Measurements from ENCODE around the gene JTB.

The JTB gene

DNA sequence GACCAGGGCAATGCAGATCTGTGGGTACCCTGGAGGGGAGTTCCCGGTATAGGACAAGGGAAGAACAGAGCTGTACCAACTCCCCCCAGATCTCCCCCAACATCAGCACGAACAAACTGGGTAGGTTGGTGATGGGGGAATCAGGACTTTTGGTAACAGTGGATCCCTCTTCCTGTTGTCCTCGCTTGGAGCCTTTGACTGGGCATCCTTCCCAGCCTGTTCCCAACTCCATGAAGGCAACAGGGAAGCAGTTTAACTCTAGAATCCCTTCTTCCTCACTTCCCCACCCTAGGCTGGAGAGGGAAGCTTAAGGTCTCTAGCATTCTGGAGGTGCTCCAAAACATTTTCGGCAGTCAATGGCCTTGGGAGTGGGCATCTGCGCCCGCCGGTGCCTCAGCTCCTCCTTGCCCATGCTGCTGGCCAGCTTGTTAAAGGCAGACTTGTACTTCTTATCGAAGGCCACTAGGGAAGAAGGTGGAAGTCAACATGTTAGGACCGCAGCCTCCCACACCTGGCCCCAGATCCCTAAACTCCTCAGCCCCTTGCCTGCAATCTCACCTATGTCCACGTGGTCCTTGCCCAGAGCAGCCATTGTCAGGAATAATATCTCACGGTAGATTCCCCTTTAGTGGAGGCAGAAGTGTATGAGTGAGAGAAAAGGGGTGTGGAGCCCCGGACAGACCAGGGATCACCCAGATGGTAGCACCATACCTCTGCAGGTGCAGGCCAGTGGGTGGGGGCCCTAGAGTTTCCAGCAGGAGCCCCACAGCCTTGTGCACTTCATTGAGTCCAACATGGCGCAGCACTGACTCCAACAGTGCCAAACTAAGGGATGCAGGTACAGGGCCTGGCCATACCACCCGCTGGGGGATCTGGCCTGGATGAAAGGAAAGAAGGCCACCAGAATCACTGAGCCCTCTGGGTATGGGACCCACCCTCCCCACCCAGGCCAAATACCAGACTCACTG is 47.2 kb downstream of the JTB start:
- DNase-seq, result no peak

DNA sequence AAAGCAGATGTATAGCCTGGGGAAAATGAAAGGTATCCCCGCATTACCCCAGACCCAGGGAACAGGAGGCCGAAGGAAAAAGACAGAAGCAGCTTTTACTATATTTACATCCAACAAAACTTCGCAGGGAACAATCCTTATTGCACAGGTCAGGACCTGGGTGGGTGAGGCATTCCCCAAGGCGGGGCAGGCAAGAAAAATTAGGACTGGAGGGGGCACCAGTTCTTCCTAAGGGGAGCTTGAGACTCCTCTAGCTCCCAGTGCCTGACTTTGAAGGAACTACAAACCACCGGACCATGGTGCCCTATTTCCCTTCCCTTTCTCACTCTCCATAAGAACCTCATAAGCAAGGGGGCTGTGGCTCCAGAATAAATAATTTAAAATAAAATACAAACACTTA is 48.0 kb downstream of the JTB start:
- no peak for DNase-seq

GRCh38 chr1:153928791-153929341 is 48.6 kb downstream of the JTB start:
- no peak for DNase-seq

DNA sequence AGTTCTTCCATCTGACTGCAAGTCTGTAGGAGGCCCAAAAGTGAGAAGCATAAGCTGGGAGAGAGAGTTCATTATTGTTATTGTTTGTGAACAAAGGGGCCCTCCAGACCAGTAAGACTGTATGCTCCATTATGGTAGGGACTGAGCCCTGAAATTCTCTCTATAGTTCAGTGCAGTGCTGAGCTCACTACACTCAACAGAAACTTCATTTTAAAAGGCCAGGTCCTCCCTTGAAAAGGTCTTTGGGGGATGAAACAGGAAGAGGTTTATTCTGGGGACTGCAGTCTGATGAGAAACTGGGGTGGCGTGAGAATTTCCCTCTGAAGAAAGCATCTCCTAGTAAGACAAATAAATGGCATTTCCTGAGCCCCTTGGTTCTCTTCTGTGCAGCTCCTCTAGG is 49.2 kb downstream of the JTB start:
- DNase-seq, result no peak

DNA sequence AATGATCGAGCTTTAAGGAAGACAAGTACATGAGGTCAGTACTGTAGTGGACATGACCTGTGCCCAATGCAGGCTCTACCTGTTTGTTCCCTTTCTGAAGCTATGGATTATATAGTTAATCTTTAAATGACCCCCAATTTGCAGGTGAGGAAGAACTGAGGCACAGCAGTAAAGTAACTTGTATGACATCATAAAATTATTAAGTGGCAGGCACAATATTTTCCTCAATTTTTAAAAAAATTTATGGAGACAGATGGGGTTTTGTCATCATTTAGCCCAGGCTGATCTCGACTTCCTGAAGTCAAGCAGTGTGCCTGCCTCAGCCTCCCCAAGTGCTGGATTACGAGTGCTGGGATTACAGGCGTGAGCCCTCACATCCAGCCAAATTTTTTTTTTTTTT is 51.1 kb downstream of the JTB start:
- DNase-seq, result no peak
